HepG2 (cell line): Measurements from ENCODE around the gene NEDD1. TPM values are rescaled to one million over a fixed set of nuclear protein-coding genes. Genes with fewer than 3 reads are reported as not detected.
A peak's percentile ranks its signal among the peaks of the same experiment; 100 is the strongest.

Experiments
- ATAC-seq: fragments of 200-7000 bp; cut with Tn5 transposase; 3 replicates; pipeline ENCODE4 v1.9.1; 2020; ENCODE audit warnings: mild to moderate bottlenecking, moderate library complexity
- BruUV-seq: library from RNA; stranded (reverse); fragments of 400-500 nt; replicated peaks from 2 replicates; lab custom pipeline; 2021; lab: Mats Ljungman, UMichigan
- CTCF ChIA-PET: fragments of 300-600 bp; formaldehyde crosslinking; extraction: SDS; loops from one replicate; lab custom pipeline; 2021; ENCODE audit warnings: low total read pairs, inconsistent platforms, low intra/inter-chr PET ratio; lab: Yijun Ruan, JAX
- POLR2A ChIA-PET: fragments of 350-600 bp; sonication (Branson Sonifier 250); formaldehyde crosslinking; loops from one replicate; lab custom pipeline; 2020; ENCODE audit warnings: antibody characterized with exemption, inconsistent platforms; lab: Yijun Ruan, JAX
- DNase-seq: peaks from one replicate; pipeline ENCODE4 v3.0.0-alpha.2; 2015; ENCODE audit warnings: low spot score
- FAIRE-seq: peaks from 3 replicates; lab custom pipeline; 2011; peaks lifted over from hg19 to GRCh38; lab: Jason Lieb, UNC
- H2AFZ ChIP-seq: one replicate; pipeline ENCODE4 v1.6.1; 2011; ENCODE audit warnings: low read length, inconsistent platforms
- H3K27ac ChIP-seq: fragments of 300-600 bp; 3 replicates; pipeline ENCODE4 v1.8.0; 2011; ENCODE audit warnings: mixed run types, mild to moderate bottlenecking, mixed read lengths, low read length, inconsistent platforms; ENCODE audit not compliant: insufficient read depth; ENCODE audit errors: extremely low read length
- H3K27me3 ChIP-seq, 2 experiments: fragments of 200-600 bp in 1 of 2; 2 replicates in 1 of 2; 3 replicates in 1 of 2; pipeline versions ENCODE4 v1.6.0 to v1.8.0; 2011; ENCODE audit warnings: low read length in 2 of 2, mild to moderate bottlenecking in 2 of 2, moderate library complexity in 2 of 2, inconsistent platforms in 1 of 2; ENCODE audit not compliant: insufficient read depth in 2 of 2, control insufficient read depth in 1 of 2
- H3K36me3 ChIP-seq, 2 experiments: fragments of 200-600 bp in 1 of 2; replicated peaks in 1 of 2; 2 replicates in 1 of 2; 3 replicates in 1 of 2; pipeline versions ENCODE4 v1.5.1 to v1.8.0; 2011; ENCODE audit warnings: low read length in 2 of 2, inconsistent platforms in 1 of 2; ENCODE audit not compliant: insufficient read depth in 2 of 2, control insufficient read depth in 1 of 2
- H3K4me1 ChIP-seq: 2 replicates; pipeline ENCODE4 v1.5.1; 2012; ENCODE audit warnings: low read length, inconsistent platforms; ENCODE audit not compliant: insufficient read depth
- H3K4me2 ChIP-seq: 2 replicates; pipeline ENCODE4 v1.6.0; 2011; ENCODE audit warnings: low read depth, low read length, inconsistent platforms
- H3K4me3 ChIP-seq, 3 experiments: fragments of 200-600 bp in 1 of 3; sonication (generic), shearing (Covaris generic) in 1 of 3; replicated peaks in 1 of 3; 2 replicates each; pipeline ENCODE4 v1.5.1; 2011 to 2016; ENCODE audit warnings: low read length in 3 of 3, inconsistent platforms in 2 of 3, low read depth in 2 of 3, mild to moderate bottlenecking in 2 of 3, control low read depth in 1 of 3, mixed read lengths in 1 of 3; ENCODE audit not compliant: insufficient read depth in 1 of 3
- H3K79me2 ChIP-seq: one replicate; pipeline ENCODE4 v1.6.1; 2011; ENCODE audit warnings: low read length, inconsistent platforms; ENCODE audit not compliant: insufficient read depth
- H3K9ac ChIP-seq: 2 replicates; pipeline ENCODE4 v1.6.0; 2011; ENCODE audit warnings: mild to moderate bottlenecking, low read depth, low read length, inconsistent platforms; ENCODE audit not compliant: insufficient read depth
- H3K9me3 ChIP-seq: 2 replicates; pipeline ENCODE4 v1.5.1; 2012; ENCODE audit warnings: mild to moderate bottlenecking, low read length
- H4K20me1 ChIP-seq: 2 replicates; pipeline ENCODE4 v1.6.0; 2011; ENCODE audit warnings: inconsistent platforms, mild to moderate bottlenecking, low read length, moderate library complexity; ENCODE audit not compliant: insufficient read depth
- STAG1 ChIP-seq: sonication (generic); formaldehyde crosslinking; IDR thresholded peaks from 2 replicates; pipeline ENCODE4 v1.4.0; 2020; ENCODE audit warnings: missing genetic modification reagents
- WGBS: methylation state at CpG from one replicate; pipeline ENCODE4 v1.1.6; 2017; ENCODE audit warnings: low lambda C conversion rate; 5-methylcytosine and 5-hydroxymethylcytosine counted together
- in situ Hi-C: cut with HindIII; loops from 2 replicates; pipeline ENCODE4 v1.10.0; 2017; ENCODE audit warnings: low pct_unique_long_range_greater_than_20kb; ENCODE audit not compliant: extremely low pct_ligation_motif_present
- intact Hi-C: fragments of 100-400 bp; cut with micrococcal nuclease; formaldehyde crosslinking; loops from one replicate; pipeline ENCODE4 v1.10.0; 2022; ENCODE audit not compliant: unreplicated experiment
- polyA plus RNA-seq, 8 experiments: library from polyadenylated mRNA; depleted of rRNA in 3 of 8; stranded (reverse) in 7 of 8; unstranded in 1 of 8; fragments of >200 nt; fragmentation: Illumina TruSeq in 4 of 8; extraction: Trizol in 4 of 8; gene quantifications; 2 replicates each; pipeline versions ENCODE4 v1.2.1 to v1.2.3, GENCODE V29; 2011 to 2016; ENCODE audit warnings: low read depth in 4 of 8, missing spikeins in 1 of 8, mixed read lengths in 1 of 8; ENCODE audit not compliant: insufficient read depth in 1 of 8
- total RNA-seq, 5 experiments: library from RNA; depleted of rRNA; stranded (reverse); fragments of >200 nt; fragmentation: Illumina TruSeq; extraction: Trizol; gene quantifications; 2 replicates each; pipeline ENCODE4 v1.2.3, GENCODE V29; 2016; ENCODE audit warnings: low read depth in 1 of 5
- TF ChIP-seq, protein P1 (sequence below): sonication (generic); formaldehyde crosslinking; IDR thresholded peaks from 2 replicates; pipeline ENCODE4 v1.5.0; 2020; ENCODE audit warnings: mild to moderate bottlenecking, missing genetic modification reagents, moderate library complexity
- TF ChIP-seq, protein P2 (sequence below): sonication (generic); formaldehyde crosslinking; IDR thresholded peaks from 2 replicates; pipeline ENCODE4 v1.4.0; 2020; ENCODE audit warnings: missing genetic modification reagents, mild to moderate bottlenecking, borderline replicate concordance
- TF ChIP-seq, protein P3 (sequence below): sonication (generic); formaldehyde crosslinking; IDR thresholded peaks from 2 replicates; pipeline ENCODE4 v1.8.0; 2022; ENCODE audit warnings: missing genetic modification reagents, mild to moderate bottlenecking, moderate library complexity, borderline replicate concordance

Gene NEDD1
- total and polyA plus RNA-seq, 2 of the 13 experiments (the other 11 are each of a cell fraction or from before 2014, with no cell fraction given) = 11.2 to 21.5 TPM

DNA sequence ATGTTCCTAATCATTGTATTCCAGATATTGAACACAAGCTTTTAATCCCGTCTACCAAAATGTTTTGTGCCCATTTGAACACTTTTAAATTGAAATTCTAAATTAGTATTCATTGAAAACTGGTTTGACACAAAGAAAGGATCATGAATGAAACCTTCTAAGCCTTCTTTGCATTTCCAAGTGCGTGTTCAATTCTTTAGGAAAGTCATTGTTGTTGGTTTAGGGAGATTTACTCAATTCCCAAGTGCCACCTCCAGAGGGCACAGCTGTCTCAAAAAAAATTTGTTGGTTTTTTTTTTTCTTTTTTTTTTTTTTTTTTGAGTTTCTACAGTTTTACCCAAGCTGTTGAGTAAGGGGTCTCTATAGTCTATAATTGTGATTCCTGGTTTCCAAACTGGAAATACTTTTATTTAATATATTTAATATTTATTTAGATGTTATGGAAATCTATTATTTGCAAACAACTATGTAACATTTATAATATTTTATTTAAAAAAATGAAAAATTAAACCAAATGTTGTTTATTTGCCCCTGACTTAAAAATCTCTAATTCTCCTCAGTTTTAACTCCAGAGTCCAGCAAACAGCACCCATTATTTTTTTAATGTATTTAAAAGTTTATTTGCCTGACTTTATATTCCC lies 79.9 kb downstream of the NEDD1 start:
- H2AFZ ChIP-seq = no peak overlapping the region
- no peaks in the 10 kb centered on the region for H3K9me3 ChIP-seq
- no peaks in the 10 kb centered on the region for H3K79me2 ChIP-seq
- H3K27me3 ChIP-seq = peaks cover 1 to 10% of the 10 kb centered on the region in 2 experiments; a peak in 2 of 5 replicates
- DNase-seq (peak; percentile 27), FAIRE-seq (no peak), ATAC-seq (no peak; the same call in 2 of the 3 replicates)
- H3K27ac ChIP-seq = no peak overlapping the region
- no peaks in the 10 kb centered on the region for H4K20me1 ChIP-seq
- 9% methylated on average over 2 of the region's 2 CpGs for WGBS
- BruUV-seq = no TSS peak
- intact Hi-C loops (loop anchor here (1.0 to 2.0 kb wide), 3 partner anchors 409 to 1410 kb away; no protein-coding TSS in a partner anchor), in situ Hi-C loops (loop anchor here (10.0 to 25.0 kb wide), 4 partner anchors 318 to 1400 kb away; no protein-coding TSS in a partner anchor)
- H3K9ac ChIP-seq = no peak overlapping the region
- no peaks in the 10 kb centered on the region for H3K36me3 ChIP-seq
- H3K4me1 ChIP-seq = no peaks in the 10 kb centered on the region
- ChIA-PET CTCF (interaction anchor here (0.9 to 1.0 kb wide), 2 partner anchors 322 to 1411 kb away, joined by 3 to 4 read pairs; no protein-coding TSS in a partner anchor), POLR2A (no interaction called here)
- TF ChIP-seq, protein P1, sequence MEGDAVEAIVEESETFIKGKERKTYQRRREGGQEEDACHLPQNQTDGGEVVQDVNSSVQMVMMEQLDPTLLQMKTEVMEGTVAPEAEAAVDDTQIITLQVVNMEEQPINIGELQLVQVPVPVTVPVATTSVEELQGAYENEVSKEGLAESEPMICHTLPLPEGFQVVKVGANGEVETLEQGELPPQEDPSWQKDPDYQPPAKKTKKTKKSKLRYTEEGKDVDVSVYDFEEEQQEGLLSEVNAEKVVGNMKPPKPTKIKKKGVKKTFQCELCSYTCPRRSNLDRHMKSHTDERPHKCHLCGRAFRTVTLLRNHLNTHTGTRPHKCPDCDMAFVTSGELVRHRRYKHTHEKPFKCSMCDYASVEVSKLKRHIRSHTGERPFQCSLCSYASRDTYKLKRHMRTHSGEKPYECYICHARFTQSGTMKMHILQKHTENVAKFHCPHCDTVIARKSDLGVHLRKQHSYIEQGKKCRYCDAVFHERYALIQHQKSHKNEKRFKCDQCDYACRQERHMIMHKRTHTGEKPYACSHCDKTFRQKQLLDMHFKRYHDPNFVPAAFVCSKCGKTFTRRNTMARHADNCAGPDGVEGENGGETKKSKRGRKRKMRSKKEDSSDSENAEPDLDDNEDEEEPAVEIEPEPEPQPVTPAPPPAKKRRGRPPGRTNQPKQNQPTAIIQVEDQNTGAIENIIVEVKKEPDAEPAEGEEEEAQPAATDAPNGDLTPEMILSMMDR (CRISPR knock-in tag) = peak; percentile 30
- TF ChIP-seq, protein P2, sequence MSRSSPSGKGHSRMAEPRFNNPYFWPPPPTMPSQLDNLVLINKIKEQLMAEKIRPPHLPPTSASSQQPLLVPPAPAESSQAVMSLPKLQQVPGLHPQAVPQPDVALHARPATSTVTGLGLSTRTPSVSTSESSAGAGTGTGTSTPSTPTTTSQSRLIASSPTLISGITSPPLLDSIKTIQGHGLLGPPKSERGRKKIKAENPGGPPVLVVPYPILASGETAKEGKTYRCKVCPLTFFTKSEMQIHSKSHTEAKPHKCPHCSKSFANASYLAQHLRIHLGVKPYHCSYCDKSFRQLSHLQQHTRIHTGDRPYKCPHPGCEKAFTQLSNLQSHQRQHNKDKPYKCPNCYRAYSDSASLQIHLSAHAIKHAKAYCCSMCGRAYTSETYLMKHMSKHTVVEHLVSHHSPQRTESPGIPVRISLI (CRISPR knock-in tag) = peak; percentile 82
- TF ChIP-seq STAG1 (CRISPR knock-in tag) = peak; percentile 49
- TF ChIP-seq, protein P3, sequence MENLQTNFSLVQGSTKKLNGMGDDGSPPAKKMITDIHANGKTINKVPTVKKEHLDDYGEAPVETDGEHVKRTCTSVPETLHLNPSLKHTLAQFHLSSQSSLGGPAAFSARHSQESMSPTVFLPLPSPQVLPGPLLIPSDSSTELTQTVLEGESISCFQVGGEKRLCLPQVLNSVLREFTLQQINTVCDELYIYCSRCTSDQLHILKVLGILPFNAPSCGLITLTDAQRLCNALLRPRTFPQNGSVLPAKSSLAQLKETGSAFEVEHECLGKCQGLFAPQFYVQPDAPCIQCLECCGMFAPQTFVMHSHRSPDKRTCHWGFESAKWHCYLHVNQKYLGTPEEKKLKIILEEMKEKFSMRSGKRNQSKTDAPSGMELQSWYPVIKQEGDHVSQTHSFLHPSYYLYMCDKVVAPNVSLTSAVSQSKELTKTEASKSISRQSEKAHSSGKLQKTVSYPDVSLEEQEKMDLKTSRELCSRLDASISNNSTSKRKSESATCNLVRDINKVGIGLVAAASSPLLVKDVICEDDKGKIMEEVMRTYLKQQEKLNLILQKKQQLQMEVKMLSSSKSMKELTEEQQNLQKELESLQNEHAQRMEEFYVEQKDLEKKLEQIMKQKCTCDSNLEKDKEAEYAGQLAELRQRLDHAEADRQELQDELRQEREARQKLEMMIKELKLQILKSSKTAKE (CRISPR knock-in tag) = no peak
- H3K4me3 ChIP-seq = no peak overlapping the region
- no peak overlapping the region for H3K4me2 ChIP-seq
